ENCODE measurements around the gene VPS18.

DNA sequence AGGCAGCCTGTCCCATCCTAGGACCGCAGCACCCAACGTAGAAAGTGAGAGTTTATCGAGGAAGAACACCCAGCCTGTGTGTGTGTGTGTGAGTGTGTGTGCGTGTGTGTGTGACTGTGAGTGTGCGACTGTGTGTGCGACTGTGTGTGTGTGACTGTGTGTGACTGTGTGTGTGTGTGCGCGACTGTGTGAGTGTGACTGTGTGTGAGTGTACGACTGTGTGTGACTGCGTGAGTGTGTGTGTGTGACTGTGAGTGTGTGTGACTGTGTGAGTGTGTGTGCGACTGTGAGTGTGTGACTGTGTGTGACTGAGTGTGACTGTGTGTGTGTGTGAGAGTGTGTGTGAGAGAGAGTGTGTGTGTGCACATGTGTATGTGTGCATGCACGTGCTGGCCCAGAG is 19.8 kb downstream of the VPS18 start:
- TF ChIP-seq EZH2phosphoT487 (conservative IDR thresholded peaks at IDR 0.05; ENCODE audit: low read length): no peak
- TF ChIP-seq, protein P1, sequence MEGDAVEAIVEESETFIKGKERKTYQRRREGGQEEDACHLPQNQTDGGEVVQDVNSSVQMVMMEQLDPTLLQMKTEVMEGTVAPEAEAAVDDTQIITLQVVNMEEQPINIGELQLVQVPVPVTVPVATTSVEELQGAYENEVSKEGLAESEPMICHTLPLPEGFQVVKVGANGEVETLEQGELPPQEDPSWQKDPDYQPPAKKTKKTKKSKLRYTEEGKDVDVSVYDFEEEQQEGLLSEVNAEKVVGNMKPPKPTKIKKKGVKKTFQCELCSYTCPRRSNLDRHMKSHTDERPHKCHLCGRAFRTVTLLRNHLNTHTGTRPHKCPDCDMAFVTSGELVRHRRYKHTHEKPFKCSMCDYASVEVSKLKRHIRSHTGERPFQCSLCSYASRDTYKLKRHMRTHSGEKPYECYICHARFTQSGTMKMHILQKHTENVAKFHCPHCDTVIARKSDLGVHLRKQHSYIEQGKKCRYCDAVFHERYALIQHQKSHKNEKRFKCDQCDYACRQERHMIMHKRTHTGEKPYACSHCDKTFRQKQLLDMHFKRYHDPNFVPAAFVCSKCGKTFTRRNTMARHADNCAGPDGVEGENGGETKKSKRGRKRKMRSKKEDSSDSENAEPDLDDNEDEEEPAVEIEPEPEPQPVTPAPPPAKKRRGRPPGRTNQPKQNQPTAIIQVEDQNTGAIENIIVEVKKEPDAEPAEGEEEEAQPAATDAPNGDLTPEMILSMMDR (IDR thresholded peaks at IDR 0.05; ENCODE audit: insufficient read depth, low read length, poor library complexity, severe bottlenecking): no peak
